Vagina (tissue), 2 donors: ENCODE data around the gene GOSR2. TPM values are rescaled to one million over a fixed set of nuclear protein-coding genes. Genes with fewer than 3 reads are reported as not detected.

Source experiments
- DNase-seq, 2 donors: peaks; one replicate each; pipeline ENCODE4 v3.0.0-alpha.2; 2017; ENCODE audit errors: extremely low spot score in 2 of 2
- H3K27ac ChIP-seq: fragments of 200-600 bp; sonication (generic); one replicate; pipeline ENCODE4 v1.5.1; 2019
- H3K27me3 ChIP-seq: fragments of 200-600 bp; sonication (generic); one replicate; pipeline ENCODE4 v1.5.1; 2019
- H3K36me3 ChIP-seq, 2 donors: fragments of 200-600 bp; sonication (generic); one replicate each; pipeline ENCODE4 v1.5.1; 2017 to 2019
- H3K4me1 ChIP-seq: fragments of 200-600 bp; sonication (generic); one replicate; pipeline ENCODE4 v1.5.1; 2019
- H3K4me3 ChIP-seq, 2 donors: fragments of 200-600 bp; sonication (generic); 1 replicate in 1 of 2; 2 replicates in 1 of 2; pipeline ENCODE4 v1.5.1; 2016 to 2019
- H3K9me3 ChIP-seq: fragments of 200-600 bp; sonication (generic); one replicate; pipeline ENCODE4 v1.5.1; 2019
- POLR2A ChIP-seq, 2 donors: fragments of 450-650 bp; IDR thresholded peaks; one replicate each; pipeline ENCODE4 v1.6.1; 2017; ENCODE audit warnings: antibody characterized with exemption in 2 of 2, mild to moderate bottlenecking in 2 of 2, moderate library complexity in 2 of 2
- POLR2AphosphoS5 ChIP-seq, 2 donors: sonication (generic); formaldehyde crosslinking; IDR thresholded peaks; one replicate each; pipeline ENCODE4 v1.9.0; 2017; ENCODE audit warnings: antibody characterized with exemption in 2 of 2, mild to moderate bottlenecking in 2 of 2, low read depth in 1 of 2; ENCODE audit not compliant: insufficient read depth in 1 of 2
- intact Hi-C: fragments of 100-400 bp; cut with DNase I; formaldehyde crosslinking; loops from one replicate; pipeline ENCODE4 v1.15.1; 2023
- total RNA-seq: library from RNA; depleted of rRNA; stranded (reverse); fragments of >200 nt; gene quantifications from one replicate; pipeline ENCODE4 v1.2.3, GENCODE V29; 2016
- TF ChIP-seq, protein P1 (sequence below), 3 experiments: fragments of 450-650 bp in 2 of 3; fragments of 200-600 bp in 1 of 3; sonication (generic) in 1 of 3; IDR thresholded peaks; one replicate each; pipeline ENCODE4 v1.5.1; 2017 to 2019; ENCODE audit warnings: antibody characterized with exemption in 3 of 3, mild to moderate bottlenecking in 2 of 3, moderate library complexity in 2 of 3

Gene GOSR2
- total RNA-seq, 1 donor from 2014 or later, result 48.1 TPM

DNA sequence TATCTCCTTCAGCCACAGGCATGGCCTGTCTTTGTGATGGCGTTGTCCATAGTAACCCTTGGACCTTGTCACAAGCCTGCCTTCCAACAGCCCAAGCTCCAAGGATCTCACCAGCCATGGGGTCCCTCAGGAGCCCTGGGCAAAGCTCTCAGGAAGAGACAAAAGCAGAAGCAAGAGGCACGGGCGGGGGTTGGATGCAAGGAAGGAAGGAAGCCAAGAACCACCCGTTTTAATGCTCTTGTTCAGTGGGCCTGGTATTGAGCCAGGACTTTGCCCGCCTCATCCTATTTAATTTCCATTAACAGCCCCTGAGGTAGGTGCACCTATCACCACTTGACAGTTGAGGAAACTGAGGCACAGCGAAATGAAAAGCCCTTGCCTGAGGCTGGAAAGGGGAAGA lies 32.3 kb upstream of the GOSR2 start:
- no peak overlapping the region for H3K4me3 ChIP-seq
- H3K36me3 ChIP-seq, result no peaks in the 10 kb centered on the region
- no peaks in the 10 kb centered on the region for H3K9me3 ChIP-seq
- no peak for TF ChIP-seq POLR2AphosphoS5 (IDR thresholded peaks at IDR 0.05; ENCODE audit: insufficient read depth in 1 of 2, low read depth in 1 of 2)
- TF ChIP-seq POLR2A (IDR thresholded peaks at IDR 0.05), result no peak
- no peak for DNase-seq
- no peaks in the 10 kb centered on the region for H3K27me3 ChIP-seq
- no peaks in the 10 kb centered on the region for H3K4me1 ChIP-seq
- no peak overlapping the region for H3K27ac ChIP-seq
- intact Hi-C loops, result no loop called here

DNA sequence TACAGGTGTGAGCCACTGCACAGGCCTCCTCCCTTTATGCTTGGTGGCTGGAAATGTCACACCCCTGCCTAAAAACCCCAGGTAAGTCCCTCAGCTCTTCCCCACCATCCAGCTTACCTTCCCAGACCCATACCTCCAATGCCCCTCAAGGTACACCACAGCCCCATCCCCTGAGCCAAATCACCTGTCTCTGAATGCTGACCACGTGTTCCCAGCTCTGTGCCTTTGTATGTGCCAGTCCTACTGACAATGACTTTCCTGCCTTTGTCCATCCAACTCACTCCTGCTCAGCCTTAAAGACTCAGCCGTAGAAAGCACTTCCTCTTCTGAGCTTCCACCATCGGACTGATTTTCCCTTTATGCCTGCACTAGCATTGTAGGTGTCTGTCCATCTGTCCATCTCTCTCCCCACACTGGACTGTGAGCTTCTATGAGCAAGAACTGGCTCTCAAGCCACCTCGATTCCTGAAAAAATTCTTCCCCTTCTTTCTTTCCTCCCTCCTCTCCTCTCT lies 30.7 kb upstream of the GOSR2 start:
- no peaks in the 10 kb centered on the region for H3K27me3 ChIP-seq
- H3K9me3 ChIP-seq, result no peaks in the 10 kb centered on the region
- no peak for TF ChIP-seq POLR2AphosphoS5 (IDR thresholded peaks at IDR 0.05; ENCODE audit: insufficient read depth in 1 of 2, low read depth in 1 of 2)
- TF ChIP-seq, protein P1, sequence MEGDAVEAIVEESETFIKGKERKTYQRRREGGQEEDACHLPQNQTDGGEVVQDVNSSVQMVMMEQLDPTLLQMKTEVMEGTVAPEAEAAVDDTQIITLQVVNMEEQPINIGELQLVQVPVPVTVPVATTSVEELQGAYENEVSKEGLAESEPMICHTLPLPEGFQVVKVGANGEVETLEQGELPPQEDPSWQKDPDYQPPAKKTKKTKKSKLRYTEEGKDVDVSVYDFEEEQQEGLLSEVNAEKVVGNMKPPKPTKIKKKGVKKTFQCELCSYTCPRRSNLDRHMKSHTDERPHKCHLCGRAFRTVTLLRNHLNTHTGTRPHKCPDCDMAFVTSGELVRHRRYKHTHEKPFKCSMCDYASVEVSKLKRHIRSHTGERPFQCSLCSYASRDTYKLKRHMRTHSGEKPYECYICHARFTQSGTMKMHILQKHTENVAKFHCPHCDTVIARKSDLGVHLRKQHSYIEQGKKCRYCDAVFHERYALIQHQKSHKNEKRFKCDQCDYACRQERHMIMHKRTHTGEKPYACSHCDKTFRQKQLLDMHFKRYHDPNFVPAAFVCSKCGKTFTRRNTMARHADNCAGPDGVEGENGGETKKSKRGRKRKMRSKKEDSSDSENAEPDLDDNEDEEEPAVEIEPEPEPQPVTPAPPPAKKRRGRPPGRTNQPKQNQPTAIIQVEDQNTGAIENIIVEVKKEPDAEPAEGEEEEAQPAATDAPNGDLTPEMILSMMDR (IDR thresholded peaks at IDR 0.05), result no peak
- no peak overlapping the region for H3K4me3 ChIP-seq
- H3K4me1 ChIP-seq, result no peaks in the 10 kb centered on the region
- H3K36me3 ChIP-seq, result no peaks in the 10 kb centered on the region
- no peak for DNase-seq
- no peak overlapping the region for H3K27ac ChIP-seq
- intact Hi-C loops, result no loop called here

GRCh38 chr17:46894024-46894423 lies 28.9 kb upstream of the GOSR2 start:
- H3K4me3 ChIP-seq, result no peak overlapping the region
- H3K27ac ChIP-seq, result no peak overlapping the region
- H3K4me1 ChIP-seq, result no peaks in the 10 kb centered on the region
- H3K27me3 ChIP-seq, result no peaks in the 10 kb centered on the region
- no peaks in the 10 kb centered on the region for H3K9me3 ChIP-seq
- no peaks in the 10 kb centered on the region for H3K36me3 ChIP-seq
- intact Hi-C loops, result no loop called here
- TF ChIP-seq, protein P1 (IDR thresholded peaks at IDR 0.05), result no peak
- TF ChIP-seq POLR2AphosphoS5 (IDR thresholded peaks at IDR 0.05; ENCODE audit: insufficient read depth in 1 of 2, low read depth in 1 of 2) (no peak), POLR2A (IDR thresholded peaks at IDR 0.05) (no peak)
- no peak for DNase-seq

GRCh38 chr17:46894476-46895151 lies 28.3 kb upstream of the GOSR2 start:
- no peaks in the 10 kb centered on the region for H3K9me3 ChIP-seq
- TF ChIP-seq POLR2AphosphoS5 (IDR thresholded peaks at IDR 0.05; ENCODE audit: insufficient read depth in 1 of 2, low read depth in 1 of 2), result no peak
- no peak for TF ChIP-seq POLR2A (IDR thresholded peaks at IDR 0.05)
- TF ChIP-seq, protein P1 (IDR thresholded peaks at IDR 0.05), result no peak
- intact Hi-C loops, result no loop called here
- H3K27ac ChIP-seq, result no peak overlapping the region
- no peak for DNase-seq
- H3K36me3 ChIP-seq, result no peaks in the 10 kb centered on the region
- H3K4me1 ChIP-seq, result no peaks in the 10 kb centered on the region
- H3K27me3 ChIP-seq, result no peaks in the 10 kb centered on the region
- no peak overlapping the region for H3K4me3 ChIP-seq

- Histone ChIP-seq H3K9me3 (no peaks in the 10 kb centered on the region), H3K4me1 (no peaks in the 10 kb centered on the region), H3K4me3 (no peak overlapping the region), H3K27me3 (no peaks in the 10 kb centered on the region), H3K27ac (no peak overlapping the region), H3K36me3 (no peaks in the 10 kb centered on the region)
- no peak for DNase-seq
- intact Hi-C loops, result no loop called here
- TF ChIP-seq POLR2AphosphoS5 (IDR thresholded peaks at IDR 0.05; ENCODE audit: insufficient read depth in 1 of 2, low read depth in 1 of 2) (no peak), POLR2A (IDR thresholded peaks at IDR 0.05) (no peak)
- TF ChIP-seq, protein P1 (IDR thresholded peaks at IDR 0.05), result no peak
These were observed 27.8 kb upstream of the GOSR2 start for GRCh38 chr17:46895171-46895570.
